Gastrocnemius medialis (tissue), 4 donors: ENCODE measurements around the gene CARMIL3. TPM values are rescaled to one million over a fixed set of nuclear protein-coding genes. Genes with fewer than 3 reads are reported as not detected.

ENCODE experiments used
- ATAC-seq, 2 donors: fragments of 150-250 bp; one replicate each; pipeline ENCODE4 v1.9.1; 2016
- DNase-seq, 2 donors: peaks; one replicate each; pipeline ENCODE4 v3.0.0-alpha.2; 2019
- H3K27ac ChIP-seq, 4 donors: fragments of 200-600 bp; sonication (generic); 1 replicate in 1 of 4; 2 replicates in 3 of 4; pipeline ENCODE4 v1.5.1; 2016 to 2018; ENCODE audit warnings: mild to moderate bottlenecking in 2 of 4, moderate library complexity in 1 of 4
- H3K27me3 ChIP-seq, 3 donors: fragments of 200-600 bp; sonication (generic) in 2 of 3; 1 replicate in 1 of 3; 2 replicates in 2 of 3; pipeline versions ENCODE4 v1.5.1 to v1.6.0; 2016 to 2019; ENCODE audit warnings: mild to moderate bottlenecking in 1 of 3, moderate library complexity in 1 of 3
- H3K36me3 ChIP-seq, 2 donors: fragments of 200-600 bp; sonication (generic) in 1 of 2; one replicate each; pipeline ENCODE4 v1.5.1; 2017 to 2018
- H3K4me1 ChIP-seq, 2 donors: fragments of 200-600 bp; sonication (generic) in 1 of 2; one replicate each; pipeline ENCODE4 v1.5.1; 2016 to 2017; ENCODE audit warnings: mild to moderate bottlenecking in 2 of 2
- H3K4me3 ChIP-seq, 4 donors: fragments of 200-600 bp; sonication (generic) in 3 of 4; 1 replicate in 1 of 4; 2 replicates in 3 of 4; pipeline ENCODE4 v1.5.1; 2016 to 2019; ENCODE audit warnings: mild to moderate bottlenecking in 2 of 4
- H3K9me3 ChIP-seq, 3 donors: fragments of 200-600 bp; sonication (generic) in 2 of 3; 1 replicate in 1 of 3; 2 replicates in 2 of 3; pipeline ENCODE4 v1.5.1; 2016 to 2019
- POLR2A ChIP-seq, 2 donors: fragments of 450-650 bp; IDR thresholded peaks; one replicate each; pipeline ENCODE4 v1.6.1; 2017; ENCODE audit warnings: antibody characterized with exemption in 2 of 2, mild to moderate bottlenecking in 2 of 2, moderate library complexity in 2 of 2
- in situ Hi-C, 4 donors: fragments of 200-750 bp; cut with MboI; loops; one replicate each; pipeline versions ENCODE4 v1.15.0 to v1.8.0; 2017; ENCODE audit warnings: low sequenced_read_pairs in 4 of 4
- intact Hi-C: fragments of 100-400 bp; cut with DNase I; formaldehyde crosslinking; loops from one replicate; pipeline ENCODE4 v1.15.1; 2023; ENCODE audit warnings: low total_unique reads
- total RNA-seq, 4 donors: library from RNA; depleted of rRNA; stranded (reverse); fragments of >200 nt; gene quantifications; one replicate each; pipeline versions ENCODE4 v1.1.0 to v1.2.3, GENCODE V29; 2016
- TF ChIP-seq, protein P1 (sequence below), 5 experiments: fragments of 450-650 bp in 3 of 5; fragments of 200-600 bp in 2 of 5; sonication (generic) in 2 of 5; IDR thresholded peaks in 4 of 5; conservative IDR thresholded peaks in 1 of 5; 1 replicate in 4 of 5; 2 replicates in 1 of 5; pipeline ENCODE4 v1.5.1; 2016 to 2019; ENCODE audit warnings: antibody characterized with exemption in 5 of 5, mild to moderate bottlenecking in 3 of 5, moderate library complexity in 3 of 5

The CARMIL3 gene
- total RNA-seq, 4 donors from 2014 or later = 0.04 to 0.31 TPM; not detected in 2

DNA sequence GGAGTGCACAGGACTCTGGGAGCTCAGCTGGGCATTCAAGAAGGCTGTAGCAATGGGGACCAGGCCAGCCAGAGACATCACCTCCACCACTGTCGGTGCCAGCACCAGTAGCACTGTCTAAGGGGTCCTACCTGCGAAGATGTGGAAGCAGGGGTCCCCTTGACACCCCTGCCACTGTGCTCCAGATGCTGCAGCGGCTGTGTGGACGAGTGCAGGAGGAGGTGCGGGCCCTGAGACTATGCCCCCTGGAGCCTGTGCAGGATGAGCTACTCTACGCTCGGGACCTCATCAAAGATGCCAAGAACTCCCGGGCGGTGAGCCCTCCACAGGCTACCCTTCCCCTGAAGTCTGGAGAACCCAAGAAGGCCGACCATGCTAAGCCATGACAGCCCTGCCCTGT is 8.6 kb downstream of the CARMIL3 start:
- no peak overlapping the region for H3K27ac ChIP-seq
- intact Hi-C loops (no loop called here), in situ Hi-C loops (no loop called here)
- ATAC-seq = no peak
- H3K4me3 ChIP-seq = no peak overlapping the region
- no peaks in the 10 kb centered on the region for H3K27me3 ChIP-seq
- TF ChIP-seq, protein P1, sequence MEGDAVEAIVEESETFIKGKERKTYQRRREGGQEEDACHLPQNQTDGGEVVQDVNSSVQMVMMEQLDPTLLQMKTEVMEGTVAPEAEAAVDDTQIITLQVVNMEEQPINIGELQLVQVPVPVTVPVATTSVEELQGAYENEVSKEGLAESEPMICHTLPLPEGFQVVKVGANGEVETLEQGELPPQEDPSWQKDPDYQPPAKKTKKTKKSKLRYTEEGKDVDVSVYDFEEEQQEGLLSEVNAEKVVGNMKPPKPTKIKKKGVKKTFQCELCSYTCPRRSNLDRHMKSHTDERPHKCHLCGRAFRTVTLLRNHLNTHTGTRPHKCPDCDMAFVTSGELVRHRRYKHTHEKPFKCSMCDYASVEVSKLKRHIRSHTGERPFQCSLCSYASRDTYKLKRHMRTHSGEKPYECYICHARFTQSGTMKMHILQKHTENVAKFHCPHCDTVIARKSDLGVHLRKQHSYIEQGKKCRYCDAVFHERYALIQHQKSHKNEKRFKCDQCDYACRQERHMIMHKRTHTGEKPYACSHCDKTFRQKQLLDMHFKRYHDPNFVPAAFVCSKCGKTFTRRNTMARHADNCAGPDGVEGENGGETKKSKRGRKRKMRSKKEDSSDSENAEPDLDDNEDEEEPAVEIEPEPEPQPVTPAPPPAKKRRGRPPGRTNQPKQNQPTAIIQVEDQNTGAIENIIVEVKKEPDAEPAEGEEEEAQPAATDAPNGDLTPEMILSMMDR (IDR thresholded peaks at IDR 0.05 in 4 of 5, conservative IDR thresholded peaks at IDR 0.05 in 1 of 5) = no peak
- no peak for TF ChIP-seq POLR2A (IDR thresholded peaks at IDR 0.05)
- no peaks in the 10 kb centered on the region for H3K36me3 ChIP-seq
- H3K9me3 ChIP-seq = no peaks in the 10 kb centered on the region
- DNase-seq = no peak
- H3K4me1 ChIP-seq = no peaks in the 10 kb centered on the region

DNA sequence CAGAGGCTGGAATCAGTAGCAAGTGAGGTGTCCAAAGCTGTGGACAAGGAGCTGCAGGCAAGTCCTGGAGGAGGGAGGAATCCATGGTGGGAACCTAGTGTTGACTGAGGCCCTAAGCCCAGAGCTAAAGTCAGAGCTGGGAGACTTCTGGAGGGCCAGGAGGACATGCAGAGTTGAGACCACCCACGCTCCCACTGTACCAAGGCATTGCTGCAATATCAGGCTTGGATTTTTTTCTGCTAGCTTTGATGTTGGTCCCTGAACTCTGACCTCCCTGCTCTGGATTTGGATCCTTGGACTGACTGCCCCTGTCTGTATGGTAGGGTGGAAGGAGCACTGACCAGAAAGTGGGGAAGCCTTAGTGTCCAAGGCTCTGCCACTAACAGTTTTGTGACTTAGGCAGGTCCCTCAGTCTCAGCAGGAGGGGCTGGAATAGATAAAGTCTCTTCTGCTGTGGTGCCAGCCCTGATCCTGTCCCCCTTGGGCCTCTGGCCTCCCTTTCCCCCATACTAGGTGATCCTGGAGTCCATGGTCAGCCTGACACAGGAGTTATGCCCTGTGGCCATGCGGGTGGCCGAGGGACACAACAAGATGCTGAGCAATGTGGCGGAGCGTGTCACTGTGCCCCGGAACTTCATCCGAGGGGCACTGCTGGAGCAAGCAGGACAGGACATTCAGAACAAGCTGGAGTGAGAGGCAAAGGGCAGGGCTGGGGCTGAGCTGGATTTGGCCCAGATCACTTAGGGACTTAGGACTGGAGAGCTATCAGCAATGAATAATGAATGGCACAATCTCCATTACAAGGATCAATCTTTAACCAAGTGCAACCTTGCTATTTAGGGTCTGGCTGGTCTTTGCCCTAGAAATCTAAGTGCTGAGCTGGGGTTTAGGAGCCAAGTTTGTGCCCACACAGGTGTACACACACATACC is 9.4 kb downstream of the CARMIL3 start:
- in situ Hi-C loops = no loop called here
- Histone ChIP-seq H3K36me3 (no peaks in the 10 kb centered on the region), H3K27ac (no peak overlapping the region), H3K4me3 (no peak overlapping the region), H3K27me3 (no peaks in the 10 kb centered on the region), H3K4me1 (no peaks in the 10 kb centered on the region), H3K9me3 (no peaks in the 10 kb centered on the region)
- no peak for ATAC-seq
- DNase-seq = no peak
- no peak for TF ChIP-seq POLR2A (IDR thresholded peaks at IDR 0.05)
- TF ChIP-seq, protein P1 (IDR thresholded peaks at IDR 0.05 in 4 of 5, conservative IDR thresholded peaks at IDR 0.05 in 1 of 5) = no peak
- intact Hi-C loops = no loop called here

DNA sequence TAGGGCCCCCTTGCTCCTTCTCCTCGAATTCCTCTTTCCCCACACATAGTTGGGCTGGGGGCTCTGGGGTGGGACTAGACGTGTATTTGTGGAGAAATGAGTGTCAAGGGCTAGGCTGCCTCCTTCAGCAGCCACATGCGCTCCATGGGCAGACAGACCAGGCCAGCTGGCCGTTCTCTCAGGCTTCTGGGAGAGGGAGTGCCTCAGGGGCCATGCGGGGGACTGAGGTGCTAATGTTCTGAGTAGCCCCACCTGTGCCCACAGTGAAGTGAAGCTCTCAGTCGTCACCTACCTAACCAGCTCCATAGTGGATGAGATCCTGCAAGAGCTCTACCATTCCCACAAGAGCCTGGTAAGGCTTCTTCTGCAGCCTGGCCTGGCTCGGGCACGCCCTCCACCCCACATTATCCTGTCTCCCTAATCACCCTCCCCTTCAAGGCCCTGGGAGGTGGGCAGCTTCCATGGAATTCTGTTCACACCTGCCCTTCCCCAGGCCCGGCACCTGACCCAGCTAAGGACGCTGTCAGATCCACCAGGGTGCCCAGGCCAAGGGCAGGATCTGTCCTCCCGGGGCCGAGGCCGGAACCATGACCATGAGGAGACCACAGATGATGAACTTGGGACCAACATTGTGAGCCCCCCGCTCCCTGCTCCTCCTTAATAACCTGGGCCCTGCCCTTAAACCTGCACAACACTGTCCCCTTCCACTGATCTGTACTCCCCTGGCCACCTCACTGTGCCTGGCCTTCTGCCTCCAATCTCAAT is 10.6 kb downstream of the CARMIL3 start:
- Histone ChIP-seq H3K4me1 (no peaks in the 10 kb centered on the region), H3K27ac (no peak overlapping the region), H3K36me3 (no peaks in the 10 kb centered on the region), H3K27me3 (no peaks in the 10 kb centered on the region), H3K9me3 (no peaks in the 10 kb centered on the region), H3K4me3 (no peak overlapping the region)
- in situ Hi-C loops (no loop called here), intact Hi-C loops (no loop called here)
- no peak for DNase-seq
- no peak for ATAC-seq
- no peak for TF ChIP-seq POLR2A (IDR thresholded peaks at IDR 0.05)
- TF ChIP-seq, protein P1 (IDR thresholded peaks at IDR 0.05 in 4 of 5, conservative IDR thresholded peaks at IDR 0.05 in 1 of 5) = no peak

DNA sequence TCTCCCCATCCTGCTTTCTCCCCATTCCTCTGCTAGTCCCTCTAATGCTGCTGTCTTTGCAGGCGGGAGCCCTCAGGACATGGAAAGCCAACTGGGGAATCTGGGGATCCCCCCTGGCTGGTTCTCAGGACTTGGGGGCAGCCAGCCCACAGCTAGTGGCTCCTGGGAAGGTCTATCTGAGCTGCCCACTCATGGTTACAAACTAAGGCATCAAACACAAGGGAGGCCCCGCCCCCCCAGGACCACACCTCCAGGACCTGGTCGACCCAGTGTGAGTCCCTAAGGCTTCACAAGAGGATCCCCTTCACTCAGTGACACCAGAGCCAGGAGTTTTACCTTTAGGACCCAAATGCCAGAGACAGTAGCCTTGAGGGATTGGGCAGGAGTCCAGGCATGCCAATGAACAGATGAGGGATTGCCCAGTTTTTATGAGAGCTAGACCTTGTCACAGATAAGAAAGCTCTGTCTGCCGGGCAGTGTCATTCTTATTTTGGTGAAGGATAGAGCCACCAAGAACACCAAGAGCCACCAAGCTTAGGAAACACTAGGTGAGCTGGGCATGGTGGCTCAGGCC is 11.5 kb downstream of the CARMIL3 start:
- DNase-seq = no peak
- H3K4me1 ChIP-seq = no peaks in the 10 kb centered on the region
- H3K36me3 ChIP-seq = no peaks in the 10 kb centered on the region
- ATAC-seq = no peak
- no peaks in the 10 kb centered on the region for H3K9me3 ChIP-seq
- no peak overlapping the region for H3K27ac ChIP-seq
- in situ Hi-C loops = no loop called here
- no peaks in the 10 kb centered on the region for H3K27me3 ChIP-seq
- TF ChIP-seq, protein P1 (IDR thresholded peaks at IDR 0.05 in 4 of 5, conservative IDR thresholded peaks at IDR 0.05 in 1 of 5) = no peak
- TF ChIP-seq POLR2A (IDR thresholded peaks at IDR 0.05) = no peak
- intact Hi-C loops = no loop called here
- no peak overlapping the region for H3K4me3 ChIP-seq
